HG02798 (cell line): ENCODE measurements around the gene WDR33.
"Not testable (repeated sequence)": the region's sequence is repeated elsewhere in the genome, so short reads cannot be mapped to it uniquely, and the experiment has no call there.

Experiments
- ATAC-seq: cut with Tn5 transposase; IDR thresholded peaks from one replicate; pipeline ENCODE4 v1.9.1; 2021; ENCODE audit warnings: mild to moderate bottlenecking; ENCODE audit not compliant: unreplicated experiment, poor library complexity

The WDR33 gene

DNA sequence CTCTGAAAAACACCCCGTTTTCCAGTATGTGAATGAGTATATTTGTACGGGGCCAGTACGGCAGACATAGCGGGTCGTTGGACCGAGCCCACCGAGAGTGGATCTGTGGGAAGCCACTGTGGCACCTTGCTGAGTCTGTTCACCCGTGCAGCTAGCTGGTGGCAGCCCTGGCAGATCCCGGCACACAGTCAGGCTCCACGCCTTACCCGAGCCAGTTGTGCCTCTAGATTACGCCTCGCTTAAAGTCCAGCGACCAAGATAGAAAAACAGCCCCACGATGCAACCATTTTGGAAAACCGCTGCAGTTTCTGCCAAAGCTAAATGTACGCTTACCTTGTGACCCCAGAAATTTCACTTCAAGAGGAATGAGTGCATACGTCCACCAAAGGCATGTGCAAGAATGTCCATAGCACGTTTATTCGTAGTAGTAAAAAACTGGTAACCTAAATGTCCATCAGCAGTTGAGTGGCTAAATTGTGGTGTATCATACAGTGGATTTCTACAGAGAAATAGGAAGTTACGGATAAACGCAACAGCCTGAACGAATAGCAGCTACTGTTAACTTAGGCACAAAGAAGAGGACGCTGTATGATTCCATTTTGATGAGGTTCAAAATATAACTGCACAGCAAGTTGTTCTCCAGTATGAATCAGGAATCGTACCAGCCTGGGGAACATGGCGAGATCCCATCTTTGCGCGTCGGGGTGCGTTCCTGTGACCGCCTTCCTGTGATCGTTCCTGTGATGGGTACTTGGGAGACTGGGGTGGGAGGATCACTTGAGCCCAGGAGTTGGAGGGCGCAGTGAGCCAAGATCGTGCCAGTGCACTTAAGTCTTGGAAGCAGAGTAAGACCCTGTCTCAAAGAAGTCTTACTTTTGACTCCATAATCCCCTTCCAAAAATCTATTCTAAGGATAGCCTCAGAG, 688 bp upstream of the WDR33 start:
- ATAC-seq: no peak

DNA sequence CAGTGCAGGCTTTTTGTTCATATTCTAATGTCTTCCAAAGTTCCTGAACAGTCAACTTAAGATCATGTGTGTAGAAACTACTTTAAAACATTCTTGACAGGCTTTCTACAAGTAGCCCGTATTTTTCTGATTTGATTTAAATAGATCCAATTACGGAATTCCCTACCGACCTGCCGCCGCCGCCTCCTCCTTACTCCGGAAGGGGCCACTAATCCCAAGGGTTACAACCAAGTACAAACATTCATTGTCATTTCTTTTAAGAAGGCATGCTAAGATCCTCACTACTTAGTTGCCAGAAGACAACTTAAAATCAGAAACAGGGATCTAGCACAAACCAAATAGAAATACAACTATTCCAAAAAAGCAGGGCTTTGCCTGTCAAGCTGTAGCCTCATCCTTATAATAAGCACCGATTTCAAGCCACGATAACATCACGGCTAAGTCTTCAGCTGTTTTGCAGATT, 784 bp downstream of the WDR33 start:
- ATAC-seq: no peak

DNA sequence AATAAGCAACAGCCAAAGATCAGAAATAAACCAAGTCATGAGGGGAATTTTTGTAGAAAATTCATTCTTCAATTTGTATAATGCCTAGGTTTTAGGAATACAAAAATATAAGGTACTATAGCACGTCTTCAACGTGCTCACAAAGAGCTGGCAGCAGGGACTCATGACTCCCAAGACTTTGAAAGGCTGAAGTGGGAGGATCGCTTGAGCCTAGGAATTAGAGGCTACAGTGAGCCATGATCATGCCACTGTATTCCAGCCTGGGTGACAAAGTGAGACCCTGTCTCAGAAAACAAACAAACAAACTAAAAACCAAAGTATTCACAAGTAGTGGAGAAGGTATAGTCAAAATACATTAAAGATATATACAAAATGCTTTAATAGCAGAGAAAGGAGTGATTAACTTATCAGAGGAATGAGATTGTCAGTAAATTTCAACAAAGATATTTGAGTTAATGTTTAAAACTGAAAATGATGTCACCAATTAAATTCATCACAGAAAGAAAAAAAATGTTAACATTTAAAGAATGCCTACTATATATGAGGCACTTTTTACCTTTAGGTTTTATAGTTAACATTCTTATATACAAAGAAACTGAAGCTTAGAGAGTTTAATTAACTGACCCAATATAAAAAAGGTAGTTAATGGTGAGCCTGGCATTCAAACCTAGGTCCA, 3.2 kb downstream of the WDR33 start:
- ATAC-seq: no peak

DNA sequence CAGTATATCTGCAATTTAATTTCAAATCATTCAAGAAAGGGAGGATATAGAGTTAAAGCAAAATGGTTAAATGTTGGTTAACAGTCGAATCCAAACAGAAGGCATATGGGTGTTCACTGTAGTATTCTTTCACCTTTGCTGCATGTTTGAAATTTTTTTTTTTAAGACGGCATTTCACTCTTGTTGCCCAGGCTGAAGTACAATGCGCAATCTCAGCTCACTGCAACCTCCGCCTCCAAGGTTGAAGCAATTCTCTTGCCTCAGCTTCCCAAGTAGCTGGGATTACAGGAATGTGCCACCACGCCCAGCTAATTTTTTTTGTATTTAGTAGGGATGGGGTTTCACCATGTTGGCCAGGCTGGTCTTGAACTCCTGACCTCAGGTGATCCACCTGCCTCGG, 4.1 kb downstream of the WDR33 start:
- ATAC-seq: not testable (repeated sequence)

DNA sequence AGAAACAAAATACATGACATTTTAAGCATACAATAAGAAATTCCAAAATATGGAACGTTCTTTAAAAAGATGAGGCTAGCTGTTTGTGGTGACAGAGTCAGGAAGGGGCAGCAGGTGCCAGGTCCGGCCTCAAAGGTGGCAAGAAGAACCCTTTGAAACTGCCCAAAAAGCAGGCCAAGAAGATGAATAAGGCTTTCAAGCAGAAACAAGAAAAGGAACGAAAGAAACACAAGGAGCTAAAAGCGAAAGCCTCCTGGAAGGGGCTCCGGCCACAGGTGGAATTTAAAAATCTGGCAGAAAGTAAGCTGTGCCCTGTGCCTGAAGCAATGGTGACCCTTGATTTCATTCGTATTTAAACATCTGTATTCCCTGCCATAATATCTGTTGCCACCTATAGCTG, 5.5 kb downstream of the WDR33 start:
- no peak for ATAC-seq

DNA sequence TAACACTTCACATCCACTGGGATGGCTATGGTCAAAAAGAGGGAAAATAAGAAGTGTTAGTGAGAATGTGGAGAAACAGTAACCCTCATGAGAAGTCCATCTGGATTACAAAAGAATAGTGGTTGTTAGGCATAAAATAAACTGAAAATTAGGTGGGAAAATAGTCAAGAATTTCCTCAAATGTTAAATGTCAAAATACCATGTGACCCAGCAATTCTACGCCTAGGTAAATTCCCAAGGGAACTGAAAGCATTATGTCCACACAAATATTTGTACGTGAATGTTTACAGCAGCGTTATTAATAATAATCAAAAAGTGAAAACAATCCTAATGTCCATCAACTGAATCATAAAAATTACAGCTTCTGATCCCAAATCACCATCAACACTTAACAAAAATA, 11.0 kb downstream of the WDR33 start:
- no peak for ATAC-seq

DNA sequence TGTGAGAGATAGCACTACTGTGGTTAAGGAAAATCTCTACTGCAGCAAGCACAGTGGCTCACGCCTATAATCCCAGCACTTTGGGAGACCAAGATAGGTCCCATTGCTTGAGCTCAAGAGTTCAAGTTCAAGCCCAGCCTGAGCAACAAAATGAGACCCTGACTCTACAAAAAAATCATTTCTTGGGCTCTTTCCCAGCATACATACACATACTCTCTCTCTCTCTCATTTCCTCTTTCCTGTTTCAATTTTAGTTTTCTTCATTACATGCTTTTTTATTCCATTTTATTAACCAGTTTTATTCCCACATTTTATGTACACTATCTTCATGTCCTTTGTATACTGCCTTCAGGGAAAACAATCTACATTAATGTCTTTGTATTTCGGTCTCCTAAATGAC, 14.6 kb downstream of the WDR33 start:
- ATAC-seq: no peak

DNA sequence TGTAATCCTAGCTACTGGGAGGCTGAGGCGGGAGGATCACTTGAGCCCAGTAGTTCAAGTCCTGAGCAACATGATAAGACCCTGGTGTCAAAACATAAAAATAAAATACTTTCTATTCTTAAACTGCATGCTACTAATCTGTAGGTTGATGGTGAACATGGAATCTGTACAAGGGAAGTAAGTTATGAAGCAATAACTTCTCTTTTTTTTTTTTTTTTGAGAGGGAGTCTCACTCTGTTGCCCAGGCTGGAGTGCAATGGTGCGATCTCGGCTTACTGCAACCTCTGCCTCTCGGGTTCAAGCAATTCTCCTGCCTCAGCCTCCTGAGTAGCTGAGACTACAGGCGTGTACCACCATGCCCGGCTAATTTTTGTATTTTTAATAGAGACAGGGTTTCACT, 16.1 kb downstream of the WDR33 start:
- not testable (repeated sequence) for ATAC-seq

DNA sequence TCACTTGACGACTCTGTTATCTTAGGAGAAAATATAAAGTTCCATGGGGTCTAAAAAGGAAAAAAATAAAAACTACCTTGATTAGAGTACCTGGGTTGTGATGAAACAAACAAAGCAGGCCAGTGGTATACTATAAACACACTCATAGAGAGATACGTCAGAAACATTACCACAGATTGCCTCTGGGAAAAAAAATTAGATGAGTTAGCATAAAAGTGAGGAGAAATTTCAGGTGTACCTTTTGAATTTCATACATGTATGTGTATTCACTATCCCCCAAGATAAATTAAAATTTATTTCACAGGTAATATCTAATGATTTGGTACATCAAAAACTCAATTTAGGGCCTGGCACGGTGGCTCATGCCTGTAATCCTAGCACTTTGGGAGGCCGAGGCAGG, 18.2 kb downstream of the WDR33 start:
- no peak for ATAC-seq

DNA sequence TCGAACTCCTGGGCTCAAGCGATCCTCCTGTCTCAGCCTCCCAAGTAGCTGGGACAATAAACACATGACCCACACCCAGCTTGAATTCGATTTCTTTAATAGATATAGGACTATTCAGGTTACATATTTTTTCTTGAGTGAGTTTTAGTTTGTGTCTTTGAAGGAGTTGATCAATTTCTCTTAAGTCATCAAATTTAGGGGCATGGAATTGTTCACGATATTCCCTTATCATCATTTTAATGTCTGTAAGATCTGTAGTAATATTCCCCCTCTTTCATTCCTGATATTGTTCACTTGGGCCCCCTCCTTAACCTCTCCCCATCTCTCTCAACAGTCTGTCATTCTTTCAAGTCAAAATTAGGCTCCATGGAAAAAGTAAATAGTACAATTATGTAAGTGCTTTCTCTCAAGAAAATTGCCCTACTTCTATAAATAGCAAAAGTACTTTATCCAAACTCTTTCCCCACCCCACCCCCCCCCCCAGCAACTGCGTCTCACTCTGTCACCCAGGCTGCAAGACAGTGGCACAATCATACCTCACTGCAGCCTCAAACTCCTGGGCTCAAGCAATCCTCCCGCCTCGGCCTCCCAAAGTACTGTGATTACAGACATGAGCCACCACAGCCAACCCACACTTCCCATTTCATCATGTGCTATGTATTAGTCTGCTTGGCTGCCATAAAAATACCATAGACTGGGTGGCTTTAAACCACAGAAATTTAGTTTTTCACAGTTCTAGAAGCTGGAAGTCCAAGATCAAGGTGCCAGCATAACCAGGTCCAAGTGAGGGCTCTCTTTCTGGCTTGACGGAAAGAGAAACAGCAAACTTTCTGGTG, 20.1 kb downstream of the WDR33 start:
- no peak for ATAC-seq

DNA sequence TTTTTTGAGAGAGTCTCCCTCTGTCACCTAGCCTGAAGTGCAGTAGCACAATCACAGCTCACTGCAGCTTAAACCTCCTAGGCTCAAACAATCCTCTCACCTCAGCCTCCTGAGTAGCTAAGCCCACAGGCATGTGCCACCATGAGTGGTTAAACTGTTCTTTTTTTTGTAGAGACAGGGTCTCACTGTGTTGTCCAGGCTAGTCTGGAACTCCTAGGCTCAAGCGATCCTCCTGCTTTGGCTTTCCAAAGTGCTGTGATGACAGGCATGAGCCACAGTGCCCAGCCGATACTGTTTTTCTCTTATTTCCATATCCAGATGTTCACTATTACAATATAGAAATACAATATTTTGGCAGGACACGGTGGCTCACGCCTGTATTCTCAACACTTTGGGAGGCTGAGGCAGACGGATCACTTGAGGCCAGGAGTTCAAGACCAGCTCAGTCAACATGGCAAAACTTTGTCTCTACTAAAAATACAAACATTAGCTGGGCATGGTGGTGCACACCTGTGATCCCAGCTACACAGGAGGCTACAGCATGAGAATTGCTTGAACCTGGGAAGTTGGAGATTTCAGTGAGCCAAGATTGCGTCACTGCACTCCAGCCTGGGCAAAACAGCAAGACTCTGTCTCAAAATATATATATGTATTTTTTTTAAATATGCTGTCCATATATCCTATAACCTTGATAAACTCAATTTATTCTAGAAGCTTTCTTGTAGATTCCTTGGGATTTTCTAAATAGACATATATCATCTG, 24.7 kb downstream of the WDR33 start:
- ATAC-seq: no peak

DNA sequence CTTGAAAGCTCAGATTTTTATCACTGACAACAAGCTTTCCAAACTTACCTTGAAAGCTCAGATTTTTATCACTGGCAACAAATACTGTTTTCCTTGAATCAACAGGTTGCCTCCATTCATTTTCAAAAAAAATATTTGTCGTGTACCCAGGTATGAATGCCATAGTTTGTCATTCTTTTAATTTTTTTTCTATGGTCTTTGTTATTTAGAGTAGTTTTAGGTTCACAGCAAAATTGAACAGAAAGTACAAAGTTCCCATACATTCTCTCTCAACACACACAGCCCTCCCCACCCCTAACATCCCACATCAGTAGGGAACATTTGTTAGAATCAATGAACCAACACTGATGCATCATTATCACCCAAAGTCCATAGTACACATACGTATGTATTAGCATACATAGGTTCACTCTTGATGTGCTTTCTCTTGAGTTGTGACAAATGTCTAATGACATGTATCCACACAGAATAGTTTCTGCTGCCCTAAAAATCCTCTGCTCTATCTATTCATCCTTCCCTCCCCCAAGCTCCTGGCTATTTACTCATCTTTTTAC, 25.9 kb downstream of the WDR33 start:
- ATAC-seq: no peak

DNA sequence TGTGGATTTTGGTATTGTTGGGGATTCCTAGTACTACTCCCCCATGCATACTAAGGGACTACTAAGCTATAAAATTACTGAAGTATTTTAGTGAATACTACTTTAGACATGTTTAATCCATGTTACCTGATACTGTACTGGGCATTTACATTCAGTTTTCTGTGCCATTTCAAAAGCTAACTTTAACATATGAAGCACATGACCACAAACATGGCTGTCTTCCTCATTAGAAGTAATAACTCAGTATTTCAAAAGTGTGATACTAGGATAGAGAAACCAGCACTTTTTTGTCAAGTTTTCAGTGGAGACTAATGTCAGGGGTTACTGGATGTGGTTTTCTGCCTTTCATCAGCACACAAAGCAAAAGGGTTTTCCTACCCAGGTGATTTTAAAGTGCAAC, 27.9 kb downstream of the WDR33 start:
- ATAC-seq: no peak

DNA sequence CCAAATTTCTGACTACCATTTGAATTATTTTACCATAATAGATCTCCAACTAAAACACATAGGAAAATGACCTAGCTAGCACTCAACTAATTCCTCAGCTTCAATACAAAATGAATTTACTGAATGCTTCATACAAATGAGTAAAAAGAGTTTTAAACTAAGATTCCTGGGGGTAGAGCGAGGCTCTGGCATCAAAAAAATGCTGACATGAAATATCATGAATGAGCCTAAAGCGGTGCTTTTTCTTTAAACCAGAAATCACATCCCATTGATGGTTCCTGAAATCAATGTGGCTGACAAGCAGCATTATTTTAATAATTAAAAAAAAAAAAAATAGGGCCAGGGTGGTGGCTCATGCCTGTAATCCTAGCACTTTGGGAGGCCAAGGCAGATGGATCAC, 32.1 kb downstream of the WDR33 start:
- ATAC-seq: no peak

DNA sequence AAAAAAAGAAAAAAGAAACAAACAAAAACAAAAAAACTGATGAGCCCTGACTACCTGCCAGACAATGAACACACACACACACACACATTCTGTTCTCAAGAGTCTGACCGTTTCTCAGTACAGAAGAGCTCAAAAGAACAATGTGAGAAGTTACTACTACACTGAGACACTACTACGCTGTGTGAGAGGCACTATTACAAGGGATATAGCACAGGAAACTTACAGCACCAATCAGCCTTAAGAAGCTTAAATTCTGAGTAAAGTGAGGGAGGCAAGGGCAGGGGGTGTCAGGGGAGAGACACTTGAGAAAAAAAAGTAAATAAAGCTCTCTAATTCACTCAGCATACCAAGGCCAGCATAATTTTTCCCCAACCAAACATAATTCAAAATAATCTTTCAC, 32.5 kb downstream of the WDR33 start:
- no peak for ATAC-seq

DNA sequence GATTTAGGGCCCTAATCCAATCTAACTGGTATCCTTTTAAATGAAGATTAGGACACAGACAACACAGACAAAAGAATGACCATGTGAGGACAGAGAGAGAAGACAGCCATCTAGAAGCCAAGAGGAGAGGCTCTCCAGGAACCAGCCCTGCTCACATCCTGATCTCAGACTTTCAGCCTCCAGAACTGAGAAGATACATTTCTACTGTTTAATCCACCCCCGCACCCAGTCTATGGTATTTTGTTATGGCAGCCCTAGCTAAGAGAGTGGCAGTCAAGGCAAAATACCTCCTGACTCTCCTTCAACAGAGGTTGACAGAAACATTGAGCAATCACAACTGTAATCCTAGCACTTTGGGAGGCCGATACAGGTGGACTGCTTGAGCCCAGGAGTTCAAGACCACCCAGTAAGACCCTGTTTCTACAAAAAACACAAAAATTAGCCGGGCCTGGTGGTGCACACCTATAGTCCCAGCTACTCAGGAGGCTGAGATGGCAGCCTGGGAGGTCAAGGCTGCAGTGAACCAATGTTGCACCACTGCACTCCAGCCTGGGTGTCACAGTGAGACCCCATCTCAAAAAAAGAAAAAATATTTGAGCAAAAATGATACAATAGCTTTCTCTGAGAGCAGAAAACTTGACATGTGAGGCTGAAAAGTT, 34.7 kb downstream of the WDR33 start:
- ATAC-seq: no peak

DNA sequence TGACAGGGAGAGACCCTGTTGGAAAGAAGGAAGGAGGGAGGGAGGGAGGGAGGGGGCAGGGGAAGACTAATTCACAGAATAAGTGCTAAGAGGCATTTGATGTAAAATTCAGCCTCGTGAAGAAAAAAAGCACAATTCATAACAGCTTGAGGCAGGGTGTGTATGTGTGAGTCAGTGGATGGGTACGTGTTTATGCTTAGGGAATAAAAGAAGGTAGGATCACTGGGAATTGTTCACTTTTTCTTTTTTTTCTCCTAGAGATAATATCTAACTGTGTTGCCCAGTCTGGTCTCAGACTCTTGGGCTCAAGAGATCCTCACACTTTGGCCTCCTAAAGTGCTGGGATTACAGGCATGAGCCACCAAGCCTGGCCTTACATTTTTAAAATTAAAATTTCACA, 39.2 kb downstream of the WDR33 start:
- no peak for ATAC-seq

DNA sequence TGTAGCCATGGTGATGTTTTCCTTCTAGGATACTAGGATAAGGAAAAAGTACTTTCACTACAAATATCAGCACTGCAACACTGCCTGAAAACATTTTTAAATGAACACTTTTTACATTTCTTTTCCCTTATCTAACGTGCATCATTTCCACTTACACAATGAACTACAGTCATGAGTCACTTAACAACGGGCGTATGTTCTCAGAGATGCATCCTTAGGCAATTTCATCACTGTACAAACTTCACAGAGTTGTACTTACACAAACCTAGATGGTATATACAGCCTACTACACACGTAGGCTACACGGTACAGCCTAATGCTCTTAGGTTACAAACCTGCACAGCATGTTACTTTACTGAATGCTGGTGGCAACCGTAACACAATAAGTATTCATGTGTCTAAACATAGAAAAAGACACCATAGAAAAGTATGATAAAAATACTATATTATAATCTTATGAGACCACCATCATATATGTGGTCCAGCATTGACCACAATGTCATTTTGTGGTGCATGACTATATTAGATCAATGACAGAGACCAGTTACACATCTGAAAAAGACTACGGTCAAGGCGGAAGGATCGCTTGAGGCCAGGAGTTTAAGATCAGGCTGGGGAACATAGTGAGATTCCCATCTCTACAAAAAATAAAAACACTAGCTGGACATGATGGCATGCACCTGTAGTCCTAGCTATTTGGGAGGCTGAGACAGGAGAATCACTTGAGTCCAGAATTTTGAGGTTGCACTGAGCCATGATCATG, 39.8 kb downstream of the WDR33 start:
- ATAC-seq: no peak

DNA sequence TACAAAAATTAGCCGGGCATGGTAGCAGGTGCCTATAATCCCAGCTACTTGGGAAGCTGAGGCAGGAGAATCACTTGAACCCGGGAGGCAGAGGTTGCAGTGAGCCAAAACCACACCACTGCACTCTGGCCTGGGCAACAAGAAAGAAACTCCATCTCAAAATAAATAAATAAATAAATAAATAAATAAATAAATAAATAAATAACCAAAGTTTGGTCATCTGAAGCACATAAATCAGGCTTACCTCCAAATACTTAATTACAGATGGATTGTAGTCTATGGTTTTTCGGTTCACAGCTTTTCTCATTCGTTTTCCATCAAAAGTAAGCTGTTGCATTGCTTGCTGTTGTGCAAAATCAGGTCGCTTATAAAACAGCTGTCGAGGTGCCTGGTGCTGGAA, 40.4 kb downstream of the WDR33 start:
- ATAC-seq: not testable (repeated sequence)
